GM18520 (cell line): Measurements from ENCODE around the gene DZIP1L.
A peak's percentile ranks its signal among the peaks of the same experiment; 100 is the strongest.

Experiments
- ATAC-seq: cut with Tn5 transposase; IDR thresholded peaks from one replicate; pipeline ENCODE4 v1.9.1; 2021; ENCODE audit not compliant: unreplicated experiment

The DZIP1L gene

DNA sequence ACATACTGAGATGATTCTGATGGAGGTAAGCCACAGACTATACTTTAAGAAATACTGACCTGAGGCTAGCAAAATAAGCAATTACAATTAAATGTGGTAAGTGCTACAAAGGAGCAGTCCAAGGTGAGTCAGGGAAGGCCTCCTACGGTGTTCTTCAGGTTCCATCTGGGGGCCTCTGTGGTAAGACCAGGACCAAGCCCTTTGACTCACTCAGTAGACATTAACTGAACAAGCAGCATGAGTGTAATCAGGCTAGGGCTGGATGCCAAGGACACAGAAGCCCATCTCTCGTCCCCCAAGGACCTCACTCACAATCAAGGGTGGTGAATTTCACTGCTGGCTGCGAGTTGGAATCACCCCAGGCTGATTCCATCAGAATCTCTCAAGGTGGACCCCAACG is 37.3 kb downstream of the DZIP1L start:
- no peak for ATAC-seq

DNA sequence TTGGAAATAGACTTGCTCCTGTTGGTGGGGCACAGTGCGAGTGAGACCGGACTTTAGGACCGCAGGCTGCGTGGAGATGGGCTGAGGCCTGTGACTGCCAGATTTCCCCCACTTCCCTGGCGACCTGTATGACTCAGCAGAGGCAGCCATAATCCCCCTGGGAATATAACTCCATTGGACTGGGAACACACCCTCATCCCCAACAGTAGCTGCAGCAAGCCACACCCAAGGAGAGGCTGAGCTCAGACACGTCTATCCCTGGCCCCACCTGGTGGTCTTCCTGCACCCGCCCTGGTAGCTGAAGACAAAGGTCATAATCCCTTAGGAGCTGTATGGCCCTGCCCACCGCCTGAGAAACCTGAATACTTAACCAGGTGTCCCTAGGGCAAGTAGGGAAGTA is 42.6 kb downstream of the DZIP1L start:
- no peak for ATAC-seq

DNA sequence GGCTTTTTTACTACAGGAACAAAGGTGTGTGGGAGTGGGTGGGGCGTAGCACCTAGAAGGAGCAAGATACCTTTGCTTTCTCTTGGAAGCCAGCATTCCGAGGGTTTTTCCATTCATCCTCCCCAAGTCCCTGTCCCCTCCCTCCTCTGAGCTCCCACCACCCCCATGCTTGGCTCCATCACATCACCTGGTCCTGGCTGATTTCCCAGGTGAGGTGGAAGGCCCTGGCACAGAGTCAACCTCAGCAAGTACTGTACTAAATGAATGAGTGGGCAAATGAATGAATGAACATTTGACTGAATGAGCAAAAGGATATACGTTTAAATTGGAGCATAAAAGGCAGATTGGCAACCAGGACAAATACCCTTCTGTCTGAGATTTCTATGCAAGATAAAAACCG is 45.4 kb downstream of the DZIP1L start:
- ATAC-seq: no peak

DNA sequence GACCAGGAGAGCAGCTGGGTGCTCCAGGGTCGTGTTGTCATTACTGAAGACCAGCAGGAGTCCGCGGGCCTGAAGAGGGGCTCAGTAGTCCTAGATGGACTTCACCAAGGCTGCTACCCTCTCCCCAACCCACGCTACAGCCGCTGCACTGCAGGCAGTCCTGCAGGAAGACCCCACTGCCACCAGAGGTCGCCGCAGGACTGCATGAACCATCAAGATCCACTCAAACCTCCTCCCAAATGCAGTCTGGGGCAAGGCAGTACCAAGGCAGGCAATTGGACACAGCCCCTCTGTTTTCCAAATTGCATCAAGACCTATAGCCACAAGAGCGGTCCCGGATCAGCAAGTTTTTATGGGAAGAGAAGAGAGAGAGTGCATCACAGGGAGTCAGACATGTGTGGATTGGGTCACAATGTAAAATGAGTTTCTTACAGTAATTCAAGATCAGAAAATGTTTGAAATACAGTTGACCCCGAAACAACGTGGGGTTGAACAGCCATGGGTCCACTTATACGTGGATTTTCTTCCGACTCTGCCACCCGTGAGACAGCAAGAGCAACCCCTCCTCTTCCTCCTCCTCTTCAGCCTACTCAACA is 46.7 kb downstream of the DZIP1L start:
- peak; percentile 39 for ATAC-seq

- no peak for ATAC-seq
Observed at GRCh38 chr3:138068046-138068445, 47.4 kb downstream of the DZIP1L start.

- ATAC-seq: no peak
Observed at GRCh38 chr3:138066972-138067371, 48.4 kb downstream of the DZIP1L start.

- peak; percentile 97 for ATAC-seq
Observed at GRCh38 chr3:138066383-138066782, 49.0 kb downstream of the DZIP1L start.

- peak; percentile 1 for ATAC-seq
Observed at GRCh38 chr3:138065949-138066348, 49.5 kb downstream of the DZIP1L start.

DNA sequence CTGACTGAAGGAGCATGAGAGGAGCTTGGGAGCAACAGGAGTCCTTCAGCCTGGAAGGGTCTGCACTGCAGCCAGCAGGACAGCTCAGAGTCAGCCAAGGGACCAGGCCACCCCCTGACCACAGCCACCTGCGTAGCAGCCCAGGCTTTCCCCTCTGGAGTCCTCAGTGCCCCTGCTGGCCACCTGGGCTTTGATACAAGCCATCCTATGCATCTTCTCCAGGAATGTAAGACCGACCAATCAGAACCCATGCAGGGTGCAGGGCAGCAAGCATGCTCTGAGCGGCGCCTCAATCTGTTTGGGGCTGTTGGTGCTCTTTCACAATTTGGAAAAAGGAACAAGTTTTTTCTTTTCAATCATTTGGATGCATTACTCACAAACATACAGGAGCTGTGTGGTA is 52.0 kb downstream of the DZIP1L start:
- no peak for ATAC-seq

DNA sequence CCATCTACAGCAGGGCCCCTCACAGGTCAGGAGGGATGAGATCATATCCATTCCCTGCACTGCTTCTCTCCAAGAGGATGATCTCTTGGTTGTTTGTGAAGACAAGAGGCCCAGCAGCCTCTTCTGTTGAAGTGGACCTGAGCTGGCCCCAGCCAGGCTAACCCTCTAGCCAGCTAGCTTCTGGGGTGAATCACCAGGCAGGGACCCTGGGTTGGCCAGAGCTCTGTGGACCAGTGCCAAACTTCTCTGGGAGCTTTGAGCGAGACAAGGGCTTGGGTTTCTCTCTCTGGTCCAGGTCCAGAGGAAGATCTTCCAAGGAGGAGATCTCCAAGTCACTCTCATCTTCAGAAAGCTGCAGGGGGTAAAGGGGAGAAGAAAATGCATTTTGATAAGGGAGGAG is 52.8 kb downstream of the DZIP1L start:
- ATAC-seq: no peak

GRCh38 chr3:138062037-138062436 is 53.4 kb downstream of the DZIP1L start:
- no peak for ATAC-seq

DNA sequence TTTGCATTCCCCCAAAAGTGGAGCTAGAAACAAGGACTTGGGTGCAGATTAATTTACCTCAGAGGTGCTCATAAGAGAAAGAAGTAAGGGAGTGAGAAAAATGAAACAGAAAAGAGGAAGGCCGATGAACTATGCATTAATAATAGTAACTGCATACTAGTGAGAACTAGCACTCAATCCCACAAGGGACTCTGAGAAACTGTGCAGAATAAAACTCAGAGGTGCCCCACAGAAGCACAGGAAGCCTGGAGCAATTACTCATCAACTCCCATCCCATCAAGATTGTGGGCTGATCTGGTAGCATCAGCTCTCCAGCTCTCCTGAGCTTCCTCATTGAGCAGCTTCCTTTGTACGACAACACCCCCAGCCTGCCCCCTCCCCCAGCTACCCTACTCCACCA is 54.6 kb downstream of the DZIP1L start:
- ATAC-seq: no peak

DNA sequence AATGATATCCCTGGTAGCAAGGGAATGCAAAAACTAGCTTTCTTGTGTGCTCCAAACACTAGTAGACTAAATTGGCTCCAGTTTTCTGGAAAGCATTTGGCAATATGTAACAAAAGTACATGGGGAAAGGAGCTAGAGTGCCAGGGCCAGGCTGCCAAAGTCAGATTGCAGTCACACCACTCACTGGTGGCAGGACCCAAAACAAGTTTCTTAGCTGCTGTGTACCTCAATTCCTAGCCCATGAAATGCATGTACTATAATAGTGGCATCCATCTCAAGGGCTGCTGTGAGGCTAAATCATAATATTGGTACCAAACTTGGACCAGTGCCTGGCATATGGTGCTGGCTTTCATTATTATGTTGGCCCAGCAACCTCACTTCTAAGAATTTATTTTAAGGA is 56.1 kb downstream of the DZIP1L start:
- no peak for ATAC-seq

DNA sequence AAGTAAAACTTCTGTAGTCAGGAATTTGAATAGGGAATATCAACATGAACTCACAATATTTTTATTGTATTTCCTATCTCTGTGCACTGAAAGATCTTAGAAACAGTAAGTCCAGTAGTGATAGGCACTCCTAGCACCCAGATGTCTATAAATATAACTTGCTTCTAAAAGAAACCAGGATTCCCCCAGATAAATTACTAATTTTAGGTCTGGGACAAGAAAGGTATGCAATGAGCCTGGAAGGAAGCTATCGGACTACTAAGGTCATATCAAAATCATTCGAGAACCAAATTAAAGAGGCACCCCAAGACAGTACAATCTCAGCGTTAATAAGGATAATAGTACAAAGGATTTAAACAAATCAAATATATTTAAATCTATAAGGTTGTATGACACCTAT is 58.0 kb downstream of the DZIP1L start:
- no peak for ATAC-seq

- ATAC-seq: no peak
Observed at GRCh38 chr3:138054057-138054456, 61.4 kb downstream of the DZIP1L start.

- no peak for ATAC-seq
Observed at GRCh38 chr3:138051947-138052802, 63.2 kb downstream of the DZIP1L start.

- no peak for ATAC-seq
Observed at GRCh38 chr3:138049157-138049919, 66.1 kb downstream of the DZIP1L start.

DNA sequence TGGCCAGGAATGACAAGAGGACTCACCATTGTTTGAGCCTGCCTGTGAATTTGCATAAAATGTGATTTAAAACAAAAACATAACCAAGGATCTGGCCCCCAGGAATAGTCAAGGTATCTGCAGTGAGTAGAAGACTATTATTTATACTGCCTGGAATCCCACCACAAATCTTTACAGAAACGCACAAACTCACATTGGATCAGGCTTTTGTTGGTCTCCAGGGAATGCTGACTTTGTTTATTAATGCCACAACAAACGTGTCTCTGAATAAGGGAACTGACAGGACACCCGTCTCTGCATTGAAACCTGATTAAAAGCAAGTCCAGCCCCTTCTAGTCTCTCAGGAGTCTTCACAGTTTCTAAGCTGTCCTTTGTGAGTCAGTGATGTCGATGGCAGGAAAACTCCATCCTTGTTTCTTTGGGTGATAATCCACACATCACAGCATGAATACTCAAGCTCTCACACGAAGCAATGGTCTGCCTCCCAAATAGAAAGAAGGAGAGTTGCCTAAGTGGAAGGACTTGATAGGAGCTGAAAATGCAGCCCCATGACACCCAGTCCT is 67.7 kb downstream of the DZIP1L start:
- ATAC-seq: no peak

DNA sequence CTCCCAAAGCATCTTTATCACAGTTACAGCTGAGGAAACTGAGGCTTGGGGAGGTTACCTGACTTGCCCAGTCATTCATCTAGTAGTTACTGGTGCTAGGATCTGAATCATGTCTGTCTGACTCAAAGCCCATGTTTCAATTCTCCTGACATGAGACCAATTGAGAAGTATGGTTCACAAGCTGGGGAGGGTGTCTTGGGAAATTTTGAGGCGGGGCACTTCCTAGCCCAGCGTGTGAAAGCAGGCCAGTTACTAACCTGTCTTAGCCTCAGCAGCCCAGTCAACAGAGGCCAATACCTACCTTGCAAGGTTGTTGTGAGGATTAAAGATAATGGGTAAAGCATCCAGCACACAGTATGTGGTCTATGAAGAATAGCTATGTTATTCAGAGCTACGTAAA is 68.5 kb downstream of the DZIP1L start:
- peak; percentile 54 for ATAC-seq

GRCh38 chr3:138046085-138046484 is 69.3 kb downstream of the DZIP1L start:
- no peak for ATAC-seq

DNA sequence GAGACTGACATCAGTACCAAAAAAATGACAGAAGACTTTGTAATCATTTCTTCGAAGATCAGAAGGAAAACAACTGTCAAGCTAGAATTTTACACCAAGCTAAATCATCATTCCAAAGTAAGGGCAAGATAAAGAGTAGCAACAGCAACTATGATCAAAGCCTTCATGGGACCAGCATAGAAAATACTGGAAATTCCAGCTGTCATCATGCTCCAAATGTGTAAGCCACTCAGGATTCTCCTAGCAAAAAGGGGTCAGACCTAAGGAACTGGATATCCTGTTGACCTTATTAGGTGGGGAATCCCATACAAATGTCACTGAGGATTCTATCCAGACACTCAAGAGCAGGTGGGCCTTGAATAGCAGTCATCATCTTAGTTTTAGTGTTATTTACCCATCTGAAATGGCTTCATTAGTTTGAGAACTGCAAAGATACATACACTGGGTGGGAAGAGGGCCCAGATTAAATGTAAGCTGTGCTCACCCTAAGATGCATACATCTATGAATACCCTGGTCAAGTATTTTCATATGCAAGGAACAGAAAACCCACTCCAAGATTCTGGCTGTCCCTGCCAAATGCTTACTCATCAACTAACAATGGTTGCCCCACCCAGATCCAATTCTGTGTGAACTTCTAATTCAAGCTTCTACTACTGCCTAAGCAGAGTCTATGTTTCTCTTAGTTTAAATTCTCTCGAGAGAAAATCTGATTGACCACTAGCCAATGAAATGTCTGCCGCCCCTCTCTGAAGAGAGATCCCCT is 72.0 kb downstream of the DZIP1L start:
- ATAC-seq: no peak
